PC-3 (cell line): ENCODE measurements around the gene SLC38A2. TPM values are rescaled to one million over a fixed set of nuclear protein-coding genes. Genes with fewer than 3 reads are reported as not detected.

Source experiments
- ATAC-seq: fragments of 200-7000 bp; cut with Tn5 transposase; 2 replicates; pipeline ENCODE4 v1.9.1; 2020; ENCODE audit warnings: mild to moderate bottlenecking, moderate library complexity
- Bru-seq: library from RNA; stranded (reverse); fragments of 400-500 nt; gene quantifications from one replicate; lab custom pipeline; 2021; lab: Mats Ljungman, UMichigan
- BruChase-seq, 2 experiments: library from RNA; stranded (reverse); fragments of 400-500 nt; gene quantifications; one replicate each; lab custom pipeline; 2021; lab: Mats Ljungman, UMichigan
- BruUV-seq: library from RNA; stranded (reverse); fragments of 400-500 nt; replicated peaks from 2 replicates; lab custom pipeline; 2021; lab: Mats Ljungman, UMichigan
- CTCF ChIA-PET: fragments of 300-600 bp; sonication (Branson Sonifier 250); formaldehyde crosslinking; loops from one replicate; lab custom pipeline; 2022; ENCODE audit warnings: antibody characterized with exemption; lab: Charles Lee
- POLR2A ChIA-PET: fragments of 300-600 bp; sonication (Branson Sonifier 250); formaldehyde crosslinking; loops from one replicate; lab custom pipeline; 2022; ENCODE audit warnings: antibody characterized with exemption; ENCODE audit not compliant: unreplicated experiment; lab: Charles Lee
- DNase-seq: peaks from one replicate; pipeline ENCODE4 v3.0.0-alpha.2; 2015
- H2AFZ ChIP-seq: fragments of 300-600 bp; sonication (generic); 2 replicates; pipeline ENCODE4 v1.6.0; 2016; ENCODE audit warnings: antibody characterized with exemption, low read length
- H3F3A ChIP-seq: fragments of 300-600 bp; sonication (generic); one replicate; pipeline ENCODE4 v1.6.0; 2017; ENCODE audit warnings: antibody characterized with exemption, low read length, control low read depth, mild to moderate bottlenecking; ENCODE audit not compliant: unreplicated experiment
- H3K27ac ChIP-seq: fragments of 300-600 bp; sonication (generic); 2 replicates; pipeline ENCODE4 v1.5.1; 2016; ENCODE audit warnings: mild to moderate bottlenecking, low read length
- H3K27me3 ChIP-seq: fragments of 300-600 bp; sonication (generic); 2 replicates; pipeline ENCODE4 v1.6.1; 2016; ENCODE audit warnings: low read length, mixed read lengths
- H3K36me3 ChIP-seq: fragments of 300-600 bp; sonication (generic); 2 replicates; pipeline ENCODE4 v1.6.1; 2016; ENCODE audit warnings: low read depth, mixed run types, low read length, mixed read lengths
- H3K4me1 ChIP-seq: fragments of 300-600 bp; sonication (generic); 2 replicates; pipeline ENCODE4 v1.5.1; 2016; ENCODE audit warnings: low read length; ENCODE audit not compliant: insufficient read depth
- H3K4me2 ChIP-seq: fragments of 300-600 bp; sonication (generic); 2 replicates; pipeline ENCODE4 v1.6.0; 2016; ENCODE audit warnings: low read length
- H3K4me3 ChIP-seq: fragments of 300-600 bp; sonication (generic); 2 replicates; pipeline ENCODE4 v1.5.1; 2016; ENCODE audit warnings: mild to moderate bottlenecking, low read length, mixed read lengths
- H3K79me2 ChIP-seq: fragments of 300-600 bp; sonication (generic); 2 replicates; pipeline ENCODE4 v1.6.1; 2017; ENCODE audit warnings: low read length, mixed read lengths
- H3K9ac ChIP-seq: fragments of 300-600 bp; sonication (generic); 2 replicates; pipeline ENCODE4 v1.6.0; 2016; ENCODE audit warnings: mild to moderate bottlenecking, low read length
- H3K9me2 ChIP-seq: fragments of 300-600 bp; sonication (generic); replicated peaks from 2 replicates; pipeline ENCODE4 v1.6.1; 2016; ENCODE audit warnings: mixed run types, low read length, mixed read lengths
- H3K9me3 ChIP-seq: fragments of 300-600 bp; sonication (generic); 2 replicates; pipeline ENCODE4 v1.6.1; 2016; ENCODE audit warnings: low read length, mixed read lengths
- H4K20me1 ChIP-seq: fragments of 300-600 bp; sonication (generic); 2 replicates; pipeline ENCODE4 v1.6.1; 2016; ENCODE audit warnings: low read length, mixed read lengths
- CTCF ChIP-seq: fragments of 300-600 bp; sonication (generic); conservative IDR thresholded peaks from 2 replicates; pipeline ENCODE4 v1.5.1; 2017; ENCODE audit warnings: antibody characterized with exemption, low read depth, mild to moderate bottlenecking, low read length
- EZH2 ChIP-seq: fragments of 300-600 bp; sonication (generic); IDR thresholded peaks from one replicate; pipeline ENCODE4 v1.6.1; 2017; ENCODE audit warnings: antibody characterized with exemption, mild to moderate bottlenecking, low read length; ENCODE audit not compliant: unreplicated experiment
- EZH2phosphoT487 ChIP-seq: fragments of 300-600 bp; sonication (generic); IDR thresholded peaks from 2 replicates; pipeline ENCODE4 v1.6.1; 2018; ENCODE audit warnings: mild to moderate bottlenecking, antibody characterized with exemption, low read length, borderline replicate concordance
- intact Hi-C: fragments of 100-400 bp; cut with micrococcal nuclease; formaldehyde crosslinking; loops from 2 replicates; pipeline ENCODE4 v1.9.0; 2023
- long read RNA-seq: library from polyadenylated mRNA; unstranded; transcript quantifications from one replicate; pipeline ENCODE4 v2.0.0, GENCODE V29; 2021; ENCODE audit not compliant: unreplicated experiment
- total RNA-seq: library from RNA; depleted of rRNA; stranded (reverse); fragments of >200 nt; gene quantifications from 2 replicates; pipeline ENCODE4 v1.2.3, GENCODE V29; 2014; rRNA removed

Gene SLC38A2
- 214 and 232 TPM in 2 replicates for total RNA-seq
- Bru-seq, nascent RNA, result percentile 100 among the genes with signal in this experiment
- percentile 100 among the genes with signal in this experiment for BruChase-seq, experiment 1, labeled RNA remaining after a 6-hour chase
- BruChase-seq, experiment 2, labeled RNA remaining after a 2-hour chase, result percentile 100 among the genes with signal in this experiment
- long read RNA-seq, full-length matches to known transcripts, result 864 of 1,309 reads
- long read RNA-seq, partial matches to known transcripts, result 285 of 1,309 reads
- long read RNA-seq, other reads (novel, unspliced or antisense), result 160 of 1,309 reads

- Histone ChIP-seq H3K9me3 (no peaks in the 10 kb centered on the region), H3F3A (peaks cover 21% of the 10 kb centered on the region), H3K27me3 (no peaks in the 10 kb centered on the region), H4K20me1 (peaks cover 44% of the 10 kb centered on the region), H3K79me2 (peaks cover 60% of the 10 kb centered on the region), H3K4me2 (peak within 1 kb of the TSS; percentile 92), H3K36me3 (peaks cover 34% of the 10 kb centered on the region), H3K27ac (peak within 1 kb of the TSS; percentile 80), H3K9ac (peak within 1 kb of the TSS; percentile 93), H3K9me2 (no peaks in the 10 kb centered on the region), H3K4me1 (peaks cover 39% of the 10 kb centered on the region), H3K4me3 (peak within 1 kb of the TSS; percentile 83), H2AFZ (peak within 1 kb of the TSS; percentile 99)
- CTCF ChIA-PET, result interaction anchor here (0.8 kb wide), 1 partner anchor 417 kb away, joined by 4 read pairs; no protein-coding TSS in a partner anchor
- TF ChIP-seq EZH2 (no peak), CTCF (no peak), EZH2phosphoT487 (peak; percentile 87)
- ATAC-seq (peak; percentile 85), DNase-seq (peak; percentile 93)
- no TSS peak for BruUV-seq
- intact Hi-C loops, result loop anchor here (1.0 to 5.0 kb wide), 3 partner anchors 11 to 382 kb away; partner anchors contain the start of genes SCAF11 and SLC38A1
- POLR2A ChIA-PET, result interaction anchor here (0.5 to 0.9 kb wide), 2 partner anchors 11 to 78 kb away, joined by 4 to 6 read pairs; no protein-coding TSS in a partner anchor
These were observed at the start of gene SLC38A2 for GRCh38 chr12:46372544-46373300. Gene SLC38A2, minus strand, starts transcription at chr12:46372773. Its CDS starts 1,480 bp downstream, at chr12:46371293.

- ChIA-PET POLR2A (no interaction called here), CTCF (interaction anchor here (0.7 kb wide), 1 partner anchor 601 kb away, joined by 3 read pairs; no protein-coding TSS in a partner anchor)
- ATAC-seq, result no peak
These were observed 47.1 kb upstream of the SLC38A2 start for GRCh38 chr12:46419675-46420074.

More at GRCh38 chr12:46419675-46420074, 47.1 kb upstream of the SLC38A2 start:
- TSS peak; percentile 11 for BruUV-seq
- Histone ChIP-seq H3K27ac (no peak overlapping the region), H3K27me3 (no peaks in the 10 kb centered on the region), H3K9me3 (no peaks in the 10 kb centered on the region), H3K4me2 (no peak overlapping the region), H3K4me3 (no peak overlapping the region), H3K9me2 (no peaks in the 10 kb centered on the region), H2AFZ (no peak overlapping the region), H3K79me2 (no peaks in the 10 kb centered on the region), H3K4me1 (peaks cover 8% of the 10 kb centered on the region), H3K9ac (no peak overlapping the region), H3K36me3 (no peaks in the 10 kb centered on the region), H4K20me1 (no peaks in the 10 kb centered on the region), H3F3A (no peaks in the 10 kb centered on the region)
- intact Hi-C loops, result no loop called here
- DNase-seq, result no peak
- no peak for TF ChIP-seq EZH2
- no peak for TF ChIP-seq EZH2phosphoT487
- TF ChIP-seq CTCF, result no peak
